Measurements from ENCODE around the gene NUP98. TPM values are rescaled to one million over a fixed set of nuclear protein-coding genes. Genes with fewer than 3 reads are reported as not detected.
A peak's percentile ranks its signal among the peaks of the same experiment; 100 is the strongest.
"Not testable (repeated sequence)": the region's sequence is repeated elsewhere in the genome, so short reads cannot be mapped to it uniquely, and the experiment has no call there.

NUP98 gene
- total RNA-seq, 2 experiments from 2014 or later: 161 to 186 TPM

- no peak for ATAC-seq (ENCODE audit: poor library complexity)
- Mint-ChIP-seq H3K36me3 (ENCODE audit: low read depth) (peaks cover 96% of the 10 kb centered on the region), H3K4me3 (no peak overlapping the region), H3K4me1 (ENCODE audit: low read depth) (no peaks in the 10 kb centered on the region), H3K27me3 (no peaks in the 10 kb centered on the region), H3K9me3 (no peaks in the 10 kb centered on the region), H3K27ac (no peak overlapping the region)
- DNase-seq: no peak
- Histone ChIP-seq H3K27ac (ENCODE audit: low read depth in 1 of 2, low read length in 2 of 2) (no peak overlapping the region), H3K27me3 (ENCODE audit: control insufficient read depth in 1 of 2, insufficient read depth in 2 of 2, low read length in 2 of 2) (no peaks in the 10 kb centered on the region), H3K4me1 (ENCODE audit: insufficient read depth, low read length) (no peaks in the 10 kb centered on the region), H3K9me3 (ENCODE audit: control insufficient read depth in 1 of 2, insufficient read depth in 1 of 2, low read length in 2 of 2) (no peaks in the 10 kb centered on the region), H3K36me3 (ENCODE audit: insufficient read depth, low read length) (peaks cover 99% of the 10 kb centered on the region), H3K4me3 (ENCODE audit: low read length) (no peak overlapping the region)
- TF ChIP-seq, protein P1, sequence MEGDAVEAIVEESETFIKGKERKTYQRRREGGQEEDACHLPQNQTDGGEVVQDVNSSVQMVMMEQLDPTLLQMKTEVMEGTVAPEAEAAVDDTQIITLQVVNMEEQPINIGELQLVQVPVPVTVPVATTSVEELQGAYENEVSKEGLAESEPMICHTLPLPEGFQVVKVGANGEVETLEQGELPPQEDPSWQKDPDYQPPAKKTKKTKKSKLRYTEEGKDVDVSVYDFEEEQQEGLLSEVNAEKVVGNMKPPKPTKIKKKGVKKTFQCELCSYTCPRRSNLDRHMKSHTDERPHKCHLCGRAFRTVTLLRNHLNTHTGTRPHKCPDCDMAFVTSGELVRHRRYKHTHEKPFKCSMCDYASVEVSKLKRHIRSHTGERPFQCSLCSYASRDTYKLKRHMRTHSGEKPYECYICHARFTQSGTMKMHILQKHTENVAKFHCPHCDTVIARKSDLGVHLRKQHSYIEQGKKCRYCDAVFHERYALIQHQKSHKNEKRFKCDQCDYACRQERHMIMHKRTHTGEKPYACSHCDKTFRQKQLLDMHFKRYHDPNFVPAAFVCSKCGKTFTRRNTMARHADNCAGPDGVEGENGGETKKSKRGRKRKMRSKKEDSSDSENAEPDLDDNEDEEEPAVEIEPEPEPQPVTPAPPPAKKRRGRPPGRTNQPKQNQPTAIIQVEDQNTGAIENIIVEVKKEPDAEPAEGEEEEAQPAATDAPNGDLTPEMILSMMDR (IDR thresholded peaks at IDR 0.05): no peak
- CTCF ChIA-PET: interaction anchor here (0.7 to 3.7 kb wide), 3 partner anchors 17 to 41 kb away, joined by 3 to 10 read pairs (median 4); partner anchors contain the start of gene PGAP2
- POLR2A ChIA-PET: no interaction called here
- intact Hi-C loops (cut with DNase I, micrococcal nuclease): no loop called here
These were observed 29.8 kb downstream of the NUP98 start for GRCh38 chr11:3767536-3767935.

DNA sequence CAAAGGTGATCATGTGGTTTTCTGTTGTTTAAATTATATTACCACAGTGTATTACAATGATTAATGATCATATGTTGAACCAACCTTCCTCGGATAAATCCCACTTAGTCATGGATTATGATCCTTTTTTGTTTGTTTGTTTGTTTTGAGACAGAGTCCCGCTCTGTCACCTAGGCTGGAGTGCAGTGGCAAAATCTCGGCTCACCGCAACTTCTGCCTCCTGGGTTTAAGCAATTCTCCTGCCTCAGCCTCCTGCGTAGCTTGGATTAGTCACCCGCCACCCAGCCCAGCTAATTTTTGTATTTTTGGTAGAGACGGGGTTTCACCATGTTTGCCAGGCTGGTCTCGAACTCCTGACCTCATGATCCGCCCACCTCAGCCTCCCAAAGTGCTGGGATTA lies 30.5 kb downstream of the NUP98 start:
- intact Hi-C loops (cut with DNase I, micrococcal nuclease); ATAC-seq (ENCODE audit: poor library complexity); H3K27ac ChIP-seq (ENCODE audit: low read depth in 1 of 2, low read length in 2 of 2); H3K9me3 ChIP-seq (ENCODE audit: control insufficient read depth in 1 of 2, insufficient read depth in 1 of 2, low read length in 2 of 2); H3K4me3 Mint-ChIP-seq; H3K4me1 Mint-ChIP-seq (ENCODE audit: low read depth); DNase-seq; H3K27ac Mint-ChIP-seq; H3K27me3 Mint-ChIP-seq; H3K9me3 Mint-ChIP-seq; H3K4me1 ChIP-seq (ENCODE audit: insufficient read depth, low read length); H3K4me3 ChIP-seq (ENCODE audit: low read length); H3K27me3 ChIP-seq (ENCODE audit: control insufficient read depth in 1 of 2, insufficient read depth in 2 of 2, low read length in 2 of 2): not testable (repeated sequence)
- CTCF ChIA-PET: interaction anchor here (1.1 to 3.7 kb wide), 2 partner anchors 29 to 42 kb away, joined by 3 to 10 read pairs; partner anchors contain the start of gene PGAP2
- POLR2A ChIA-PET: interaction anchor here (0.6 kb wide), 1 partner anchor 256 kb away, joined by 4 read pairs; no protein-coding TSS in a partner anchor
- peaks cover 97% of the 10 kb centered on the region for H3K36me3 ChIP-seq (ENCODE audit: insufficient read depth, low read length)
- H3K36me3 Mint-ChIP-seq (ENCODE audit: low read depth): peaks cover 96% of the 10 kb centered on the region

- DNase-seq (no peak), ATAC-seq (ENCODE audit: poor library complexity) (no peak)
- H3K27me3 Mint-ChIP-seq: no peaks in the 10 kb centered on the region
- H3K4me3 Mint-ChIP-seq: no peak overlapping the region
- POLR2A ChIA-PET: no interaction called here
- CTCF ChIA-PET: no interaction called here
- Histone ChIP-seq H3K36me3 (ENCODE audit: insufficient read depth, low read length) (peaks cover 98% of the 10 kb centered on the region), H3K9me3 (ENCODE audit: control insufficient read depth in 1 of 2, insufficient read depth in 1 of 2, low read length in 2 of 2) (no peaks in the 10 kb centered on the region), H3K27ac (ENCODE audit: low read depth in 1 of 2, low read length in 2 of 2) (no peak overlapping the region), H3K4me1 (ENCODE audit: insufficient read depth, low read length) (no peaks in the 10 kb centered on the region), H3K4me3 (ENCODE audit: low read length) (no peak overlapping the region), H3K27me3 (ENCODE audit: control insufficient read depth in 1 of 2, insufficient read depth in 2 of 2, low read length in 2 of 2) (no peaks in the 10 kb centered on the region)
- peaks cover 92% of the 10 kb centered on the region for H3K36me3 Mint-ChIP-seq (ENCODE audit: low read depth)
- intact Hi-C loops (cut with DNase I, micrococcal nuclease): loop anchor here in 1 of 2 experiments (5.0 kb wide), 1 partner anchor 52 kb away; no protein-coding TSS in a partner anchor
- H3K27ac Mint-ChIP-seq: peak overlapping the region; percentile 39
- no peaks in the 10 kb centered on the region for H3K4me1 Mint-ChIP-seq (ENCODE audit: low read depth)
- TF ChIP-seq, protein P1 (IDR thresholded peaks at IDR 0.05): no peak
- H3K9me3 Mint-ChIP-seq: no peaks in the 10 kb centered on the region
These were observed 33.1 kb downstream of the NUP98 start for GRCh38 chr11:3764266-3764665.

DNA sequence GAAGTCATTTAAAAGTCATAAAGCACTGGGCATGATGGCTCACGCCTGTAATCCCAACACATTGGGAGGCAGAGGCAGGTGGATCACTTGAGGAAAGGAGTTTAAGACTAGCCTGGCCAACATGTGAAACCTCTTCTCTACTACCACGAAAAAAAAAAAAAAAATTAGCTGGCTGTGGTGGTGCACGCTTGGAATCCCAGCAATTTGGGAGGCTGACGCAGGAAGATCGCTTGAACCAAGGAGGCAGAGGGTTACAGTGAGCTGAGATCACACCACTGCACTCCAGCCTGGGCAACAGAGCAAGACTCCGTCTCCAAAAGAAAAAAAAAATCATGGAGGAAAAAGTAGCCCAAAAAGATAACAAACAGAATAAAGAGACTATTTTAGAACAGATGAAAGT lies 42.2 kb downstream of the NUP98 start:
- ATAC-seq (ENCODE audit: poor library complexity) (no peak), DNase-seq (no peak)
- intact Hi-C loops (cut with DNase I, micrococcal nuclease): no loop called here
- no peaks in the 10 kb centered on the region for H3K4me1 Mint-ChIP-seq (ENCODE audit: low read depth)
- ChIA-PET POLR2A (no interaction called here), CTCF (interaction anchor here (1.3 kb wide), 1 partner anchor 12 kb away, joined by 3 read pairs; no protein-coding TSS in a partner anchor)
- H3K27me3 Mint-ChIP-seq: no peaks in the 10 kb centered on the region
- no peak overlapping the region for H3K4me3 Mint-ChIP-seq
- no peak overlapping the region for H3K4me3 ChIP-seq (ENCODE audit: low read length)
- peaks cover 91% of the 10 kb centered on the region for H3K36me3 Mint-ChIP-seq (ENCODE audit: low read depth)
- H3K27ac ChIP-seq (ENCODE audit: low read depth in 1 of 2, low read length in 2 of 2): no peak overlapping the region
- no peaks in the 10 kb centered on the region for H3K9me3 Mint-ChIP-seq
- H3K4me1 ChIP-seq (ENCODE audit: insufficient read depth, low read length): no peaks in the 10 kb centered on the region
- no peaks in the 10 kb centered on the region for H3K9me3 ChIP-seq (ENCODE audit: control insufficient read depth in 1 of 2, insufficient read depth in 1 of 2, low read length in 2 of 2)
- H3K27me3 ChIP-seq (ENCODE audit: control insufficient read depth in 1 of 2, insufficient read depth in 2 of 2, low read length in 2 of 2): no peaks in the 10 kb centered on the region
- no peak overlapping the region for H3K27ac Mint-ChIP-seq
- TF ChIP-seq, protein P1 (IDR thresholded peaks at IDR 0.05): no peak
- peaks cover 84% of the 10 kb centered on the region for H3K36me3 ChIP-seq (ENCODE audit: insufficient read depth, low read length)

All from CD4-positive, alpha-beta T cell (primary cell).